IPS-18a (cell line): ENCODE data around the gene TCF7.
A peak's percentile ranks its signal among the peaks of the same experiment; 100 is the strongest.

ENCODE experiments used
- H3K27ac ChIP-seq: one replicate; pipeline ENCODE4 v1.5.1; 2013; ENCODE audit warnings: low read length
- H3K27me3 ChIP-seq: one replicate; pipeline ENCODE4 v1.6.1; 2013; ENCODE audit warnings: mild to moderate bottlenecking, low read length; ENCODE audit not compliant: control insufficient read depth, insufficient read depth
- H3K36me3 ChIP-seq: one replicate; pipeline ENCODE4 v1.6.1; 2013; ENCODE audit warnings: low read depth, low read length; ENCODE audit not compliant: control insufficient read depth
- H3K4me1 ChIP-seq: one replicate; pipeline ENCODE4 v1.6.1; 2013; ENCODE audit warnings: low read depth, low read length; ENCODE audit not compliant: control insufficient read depth
- H3K4me3 ChIP-seq: one replicate; pipeline ENCODE4 v1.5.1; 2013; ENCODE audit warnings: low read length
- H3K9ac ChIP-seq: one replicate; pipeline ENCODE4 v1.6.1; 2013; ENCODE audit warnings: mild to moderate bottlenecking, low read length, moderate library complexity
- H3K9me3 ChIP-seq: one replicate; pipeline ENCODE4 v1.6.1; 2013; ENCODE audit warnings: low read depth, low read length; ENCODE audit not compliant: control insufficient read depth

TCF7 gene

GRCh38 chr5:134113902-134114875, at the start of gene TCF7:
Gene TCF7 (plus strand): TSS chr5:134114681. CDS start chr5:134114907, 226 bp downstream.
- Histone ChIP-seq H3K9me3 (no peaks in the 10 kb centered on the region), H3K27ac (no peak within 1 kb of the TSS), H3K4me1 (peaks cover 4% of the 10 kb centered on the region), H3K36me3 (no peaks in the 10 kb centered on the region), H3K4me3 (peak within 1 kb of the TSS; percentile 75), H3K27me3 (peaks cover 36% of the 10 kb centered on the region), H3K9ac (peak within 1 kb of the TSS; percentile 29)

DNA sequence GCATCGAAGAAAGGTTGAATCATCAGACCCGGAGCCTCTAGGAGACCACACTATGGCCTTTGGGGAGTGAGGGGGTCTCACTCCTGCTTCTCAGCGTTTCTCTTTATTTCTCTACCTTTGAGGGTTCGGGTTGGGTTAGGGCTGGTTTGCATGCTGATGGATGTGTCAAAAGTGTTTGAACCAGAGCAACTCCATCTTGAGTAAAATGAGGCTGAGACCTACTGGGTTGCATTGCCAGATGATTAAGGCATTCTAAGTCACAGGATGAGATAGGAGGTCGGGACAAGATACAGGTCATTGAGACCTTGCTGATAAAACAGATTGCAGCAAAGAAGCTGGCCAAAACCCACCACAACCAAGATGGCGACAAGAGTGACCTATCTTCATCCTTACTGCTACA, 44.9 kb upstream of the TCF7 start:
- Histone ChIP-seq H3K4me3 (no peak overlapping the region), H3K27ac (no peak overlapping the region), H3K9me3 (no peaks in the 10 kb centered on the region), H3K27me3 (peaks cover 16% of the 10 kb centered on the region), H3K9ac (no peak overlapping the region), H3K36me3 (no peaks in the 10 kb centered on the region), H3K4me1 (peaks cover 7% of the 10 kb centered on the region)

- peaks cover 16% of the 10 kb centered on the region for H3K27me3 ChIP-seq
- peak overlapping the region; percentile 56 for H3K4me3 ChIP-seq
- H3K4me1 ChIP-seq, result peaks cover 7% of the 10 kb centered on the region
- H3K36me3 ChIP-seq, result no peaks in the 10 kb centered on the region
- peak overlapping the region; percentile 6 for H3K9ac ChIP-seq
- no peaks in the 10 kb centered on the region for H3K9me3 ChIP-seq
- no peak overlapping the region for H3K27ac ChIP-seq
Measured at GRCh38 chr5:134070725-134071613, 43.5 kb upstream of the TCF7 start.

DNA sequence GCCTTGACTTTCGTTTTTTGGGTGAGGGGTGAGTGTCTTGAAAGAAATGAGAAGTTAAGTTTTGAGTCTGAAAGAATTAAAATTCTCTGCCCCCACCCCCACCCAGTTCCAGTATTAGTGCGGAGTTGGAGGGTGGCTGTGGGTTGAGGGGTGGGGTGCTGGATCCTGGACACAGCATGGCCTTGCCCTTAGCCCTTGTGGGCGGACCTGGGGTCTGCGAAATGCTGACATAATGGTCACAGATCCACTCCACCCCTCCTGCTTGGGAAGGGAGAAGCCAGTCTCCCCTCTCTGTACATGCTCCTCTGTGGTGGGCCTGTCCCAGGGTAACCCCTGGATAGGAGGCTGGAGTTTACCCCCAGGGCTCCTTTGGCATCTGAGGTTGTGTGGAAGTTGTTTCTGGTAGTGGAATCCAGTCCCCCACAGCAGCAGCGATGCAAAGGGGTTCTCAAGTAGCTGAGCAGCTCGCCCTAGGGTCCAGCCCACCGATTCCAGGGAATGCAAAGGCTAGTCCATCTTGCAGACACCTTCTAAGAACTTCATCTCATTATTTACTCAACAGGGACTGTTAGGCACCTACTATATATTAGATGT, 42.8 kb upstream of the TCF7 start:
- Histone ChIP-seq H3K27me3 (peaks cover 16% of the 10 kb centered on the region), H3K27ac (no peak overlapping the region), H3K9ac (peak overlapping the region; percentile 6), H3K36me3 (no peaks in the 10 kb centered on the region), H3K4me3 (peak overlapping the region; percentile 56), H3K4me1 (peaks cover 7% of the 10 kb centered on the region), H3K9me3 (no peaks in the 10 kb centered on the region)

DNA sequence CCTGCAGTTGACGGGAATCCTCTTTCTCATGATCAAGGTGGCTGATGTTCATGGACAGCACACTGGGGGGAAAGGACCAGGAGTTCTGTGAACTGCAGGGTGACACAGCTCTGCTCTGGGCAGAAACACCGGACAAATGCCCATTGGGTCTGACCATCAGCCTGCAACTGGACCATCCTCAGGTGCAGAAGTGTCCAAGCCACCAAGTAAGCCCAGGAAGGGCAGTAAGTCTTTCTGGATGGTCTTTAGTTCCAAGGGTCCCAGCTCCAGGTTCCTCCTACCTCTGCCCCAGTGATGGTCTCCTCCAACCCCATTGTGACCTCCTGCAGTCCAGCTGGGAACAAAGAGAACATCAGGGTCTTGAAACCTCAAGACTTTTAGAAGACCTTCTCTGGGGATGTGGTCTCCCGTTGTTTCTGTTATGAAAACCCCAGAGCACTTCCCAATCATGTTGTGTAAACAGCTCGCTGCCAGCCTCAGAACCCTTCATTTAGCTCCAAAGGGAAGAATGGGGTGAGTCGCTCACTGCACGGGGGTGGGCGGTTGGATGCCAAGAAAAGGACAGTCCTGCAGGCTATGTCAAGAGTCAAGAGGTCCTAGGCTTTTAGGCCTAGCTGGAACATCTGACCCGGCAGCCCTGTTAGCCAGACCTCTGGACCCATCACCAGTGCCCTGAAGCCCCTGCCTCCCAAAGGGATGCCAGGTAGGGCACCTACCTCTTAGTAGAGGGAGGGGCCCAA, 41.8 kb upstream of the TCF7 start:
- peaks cover 7% of the 10 kb centered on the region for H3K4me1 ChIP-seq
- H3K9me3 ChIP-seq, result no peaks in the 10 kb centered on the region
- H3K4me3 ChIP-seq, result no peak overlapping the region
- no peak overlapping the region for H3K27ac ChIP-seq
- H3K9ac ChIP-seq, result no peak overlapping the region
- H3K36me3 ChIP-seq, result no peaks in the 10 kb centered on the region
- peaks cover 16% of the 10 kb centered on the region for H3K27me3 ChIP-seq

GRCh38 chr5:134073404-134073803, 41.1 kb upstream of the TCF7 start:
- Histone ChIP-seq H3K4me1 (peaks cover 7% of the 10 kb centered on the region), H3K9me3 (no peaks in the 10 kb centered on the region), H3K36me3 (no peaks in the 10 kb centered on the region), H3K9ac (no peak overlapping the region), H3K27me3 (peaks cover 16% of the 10 kb centered on the region), H3K27ac (no peak overlapping the region), H3K4me3 (no peak overlapping the region)

GRCh38 chr5:134075102-134075501, 39.4 kb upstream of the TCF7 start:
- Histone ChIP-seq H3K9me3 (no peaks in the 10 kb centered on the region), H3K4me3 (no peak overlapping the region), H3K9ac (no peak overlapping the region), H3K4me1 (peaks cover 7% of the 10 kb centered on the region), H3K36me3 (no peaks in the 10 kb centered on the region), H3K27ac (no peak overlapping the region), H3K27me3 (peaks cover 16% of the 10 kb centered on the region)

DNA sequence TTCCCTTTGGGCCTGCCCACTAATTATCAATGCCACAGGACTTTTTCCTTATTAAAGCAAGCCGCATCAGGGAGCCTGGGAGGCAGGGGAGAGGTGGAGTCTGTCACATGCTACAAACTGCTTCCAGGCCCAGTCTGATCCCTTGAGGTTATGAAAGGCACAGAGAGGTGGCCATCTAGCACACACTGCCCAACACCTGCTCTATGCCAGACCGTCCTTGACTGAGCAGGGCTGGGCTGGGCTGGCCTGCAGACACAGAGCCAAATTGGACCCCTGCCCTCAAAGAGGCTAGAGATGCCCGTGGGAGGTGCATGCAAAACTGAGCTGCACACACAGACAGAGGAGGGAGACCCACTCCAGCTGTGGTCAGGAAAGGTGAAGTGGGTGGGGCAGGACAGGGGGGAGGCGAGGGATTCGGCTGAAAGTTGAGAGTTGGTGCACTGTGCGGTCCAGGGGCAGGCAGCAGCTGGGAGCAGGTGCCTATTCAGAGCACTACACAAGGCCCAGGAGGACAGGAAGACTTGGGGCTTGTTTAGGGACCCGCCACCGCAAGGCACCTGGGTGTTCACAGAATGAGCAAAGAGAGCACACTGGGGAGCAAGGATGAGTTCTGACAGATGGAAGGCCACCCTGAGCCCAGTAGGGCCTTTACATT, 36.4 kb upstream of the TCF7 start:
- Histone ChIP-seq H3K9me3 (no peaks in the 10 kb centered on the region), H3K36me3 (no peaks in the 10 kb centered on the region), H3K27me3 (no peaks in the 10 kb centered on the region), H3K27ac (no peak overlapping the region), H3K4me1 (no peaks in the 10 kb centered on the region), H3K4me3 (no peak overlapping the region), H3K9ac (no peak overlapping the region)

DNA sequence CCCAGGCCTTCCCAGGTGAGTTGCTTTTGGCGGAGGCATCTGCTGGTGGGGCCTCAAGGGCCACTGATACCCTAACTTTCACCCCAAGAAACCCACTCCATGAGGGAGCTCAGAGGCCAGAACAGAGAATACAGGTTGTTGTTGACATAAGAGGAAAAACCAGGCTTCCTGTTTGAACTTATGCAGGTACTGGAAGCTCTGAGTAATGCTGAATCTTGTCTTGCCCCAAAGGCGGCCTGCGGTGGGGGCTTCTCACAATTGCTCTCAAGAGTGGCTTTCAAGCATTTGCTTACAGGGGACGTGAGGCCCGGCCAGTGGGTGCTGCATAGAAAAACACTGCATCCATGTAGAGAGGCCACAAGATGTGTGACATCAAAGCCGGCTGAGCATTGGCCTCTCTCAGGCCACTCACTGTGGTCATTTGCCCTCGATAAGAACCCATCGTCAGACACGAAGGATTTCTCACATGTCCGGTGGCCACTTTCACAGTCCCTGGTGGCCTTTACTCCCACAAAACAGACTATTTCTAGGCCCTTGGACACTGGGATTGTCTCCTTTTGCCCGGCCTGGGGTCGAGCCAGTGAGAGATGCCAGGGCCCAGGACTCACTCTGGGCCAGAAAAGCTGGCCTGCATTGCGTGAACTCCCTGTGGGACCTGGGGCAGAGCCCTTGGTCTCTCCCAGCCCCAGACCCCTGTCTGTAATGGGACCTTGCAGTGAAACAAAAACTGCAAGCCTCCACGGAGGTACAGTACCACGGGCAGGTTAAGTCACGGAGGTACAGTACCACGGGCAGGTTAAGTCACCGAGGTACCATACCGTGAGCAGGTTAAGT, 34.5 kb upstream of the TCF7 start:
- Histone ChIP-seq H3K9me3 (no peaks in the 10 kb centered on the region), H3K4me3 (no peak overlapping the region), H3K4me1 (no peaks in the 10 kb centered on the region), H3K36me3 (no peaks in the 10 kb centered on the region), H3K27ac (no peak overlapping the region), H3K27me3 (no peaks in the 10 kb centered on the region), H3K9ac (no peak overlapping the region)
